Neural cell (in vitro differentiated cells): ENCODE results near the gene ESR1. TPM values are rescaled to one million over a fixed set of nuclear protein-coding genes. Genes with fewer than 3 reads are reported as not detected.

Source experiments
- H2AFZ ChIP-seq: fragments of 200-600, 300-800 bp; sonication (generic), shearing (Covaris generic); 2 replicates; pipeline ENCODE4 v1.6.0; 2014; ENCODE audit warnings: low read depth, mild to moderate bottlenecking, antibody characterized with exemption, low read length, moderate library complexity
- H3F3A ChIP-seq: fragments of 200-600 bp; shearing (Covaris generic); 2 replicates; pipeline ENCODE4 v1.6.1; 2016; ENCODE audit warnings: mild to moderate bottlenecking, moderate library complexity, mixed read lengths, antibody characterized with exemption, low read length; ENCODE audit not compliant: insufficient read depth, poor library complexity, severe bottlenecking
- H3K27ac ChIP-seq: fragments of 200-600, 300-800 bp; sonication (generic), shearing (Covaris generic); 2 replicates; pipeline ENCODE4 v1.5.1; 2014; ENCODE audit warnings: mild to moderate bottlenecking, low read length, moderate library complexity
- H3K27me3 ChIP-seq: fragments of 300-800, 200-600 bp; sonication (generic), shearing (Covaris generic); 2 replicates; pipeline ENCODE4 v1.6.0; 2014; ENCODE audit warnings: mild to moderate bottlenecking, low read depth, low read length, moderate library complexity; ENCODE audit not compliant: insufficient read depth
- H3K36me3 ChIP-seq: fragments of 300-800, 200-600 bp; sonication (generic), shearing (Covaris generic); 2 replicates; pipeline ENCODE4 v1.5.1; 2014; ENCODE audit warnings: mild to moderate bottlenecking, antibody characterized with exemption, low read length, moderate library complexity; ENCODE audit not compliant: insufficient read depth
- H3K4me2 ChIP-seq: fragments of 300-800, 200-600 bp; sonication (generic), shearing (Covaris generic); 2 replicates; pipeline ENCODE4 v1.6.0; 2014; ENCODE audit warnings: mild to moderate bottlenecking, low read length
- H3K4me3 ChIP-seq: fragments of 300-800, 200-600 bp; sonication (generic), shearing (Covaris generic); 2 replicates; pipeline ENCODE4 v1.5.1; 2014; ENCODE audit warnings: mild to moderate bottlenecking, low read length, moderate library complexity
- H3K79me2 ChIP-seq: fragments of 200-600 bp; shearing (Covaris generic); replicated peaks from 2 replicates; pipeline ENCODE4 v1.6.0; 2014; ENCODE audit warnings: mild to moderate bottlenecking, low read length, moderate library complexity; ENCODE audit not compliant: insufficient read depth
- H3K9ac ChIP-seq: fragments of 300-800, 200-600 bp; sonication (generic), shearing (Covaris generic); 2 replicates; pipeline ENCODE4 v1.6.1; 2016; ENCODE audit warnings: mild to moderate bottlenecking, low read length, mixed read lengths
- H3K9me2 ChIP-seq: fragments of 200-600 bp; shearing (Covaris generic); 2 replicates; pipeline ENCODE4 v1.6.1; 2016; ENCODE audit warnings: mild to moderate bottlenecking, low read length, mixed read lengths; ENCODE audit not compliant: insufficient read depth
- H3K9me3 ChIP-seq: fragments of 200-600, 300-800 bp; sonication (generic), shearing (Covaris generic); 2 replicates; pipeline ENCODE4 v1.6.1; 2016; ENCODE audit warnings: mild to moderate bottlenecking, mixed run types, low read length, moderate library complexity, mixed read lengths
- H4K20me1 ChIP-seq: fragments of 200-600 bp; shearing (Covaris generic); 2 replicates; pipeline ENCODE4 v1.6.1; 2016; ENCODE audit warnings: mild to moderate bottlenecking, mixed run types; ENCODE audit not compliant: insufficient read depth
- CTCF ChIP-seq: fragments of 450-650 bp; IDR thresholded peaks from 2 replicates; pipeline ENCODE4 v1.5.1; 2014; ENCODE audit warnings: antibody characterized with exemption, mild to moderate bottlenecking, moderate library complexity; ENCODE audit not compliant: poor library complexity, severe bottlenecking
- EP300 ChIP-seq: fragments of 450-650 bp; conservative IDR thresholded peaks from 2 replicates; pipeline ENCODE4 v1.6.1; 2014; ENCODE audit warnings: antibody characterized with exemption, mild to moderate bottlenecking, moderate library complexity; ENCODE audit not compliant: poor library complexity, severe bottlenecking
- EZH2 ChIP-seq: fragments of 200-600, 300-800 bp; shearing (Covaris generic), sonication (generic); IDR thresholded peaks from 2 replicates; pipeline ENCODE4 v1.6.1; 2014; ENCODE audit warnings: antibody characterized with exemption, low read length, borderline replicate concordance, mild to moderate bottlenecking; ENCODE audit not compliant: insufficient read depth, poor library complexity, severe bottlenecking
- MXI1 ChIP-seq: fragments of 450-650 bp; conservative IDR thresholded peaks from 2 replicates; pipeline ENCODE4 v1.6.1; 2014; ENCODE audit warnings: antibody characterized with exemption, mild to moderate bottlenecking; ENCODE audit not compliant: poor library complexity, severe bottlenecking
- POLR2AphosphoS5 ChIP-seq: IDR thresholded peaks from 2 replicates; pipeline ENCODE4 v1.6.1; 2012
- RAD21 ChIP-seq: fragments of 450-650 bp; conservative IDR thresholded peaks from 2 replicates; pipeline ENCODE4 v1.6.1; 2014; ENCODE audit warnings: antibody characterized with exemption, mild to moderate bottlenecking, moderate library complexity
- REST ChIP-seq: IDR thresholded peaks from 2 replicates; pipeline ENCODE4 v1.6.1; 2012; ENCODE audit warnings: borderline replicate concordance
- SMC3 ChIP-seq: fragments of 450-650 bp; conservative IDR thresholded peaks from 2 replicates; pipeline ENCODE4 v1.6.1; 2014; ENCODE audit warnings: antibody characterized with exemption, mild to moderate bottlenecking, moderate library complexity; ENCODE audit not compliant: poor library complexity
- TAF1 ChIP-seq: IDR thresholded peaks from 2 replicates; pipeline ENCODE4 v1.6.1; 2012; ENCODE audit warnings: low read depth
- polyA plus RNA-seq: library from polyadenylated mRNA; depleted of rRNA; stranded (reverse); fragments of >200 nt; gene quantifications from 2 replicates; pipeline ENCODE4 v1.2.3, GENCODE V29; 2014

ESR1 gene
- polyA plus RNA-seq, 1 donor from 2014 or later = 0.14 TPM

GRCh38 chr6:152087701-152088100 is 280.2 kb downstream of the ESR1 start:
- TF ChIP-seq REST (no peak), POLR2AphosphoS5 (no peak), RAD21 (no peak), CTCF (no peak), TAF1 (no peak), SMC3 (no peak), EZH2 (no peak), MXI1 (no peak), EP300 (no peak)
- H3K27ac ChIP-seq = no peak overlapping the region
- H3K4me3 ChIP-seq = no peak overlapping the region
- no peak overlapping the region for H3K9ac ChIP-seq
- no peaks in the 10 kb centered on the region for H3K36me3 ChIP-seq
- H3K27me3 ChIP-seq = no peaks in the 10 kb centered on the region
- H3K9me3 ChIP-seq = no peaks in the 10 kb centered on the region
- no peaks in the 10 kb centered on the region for H3F3A ChIP-seq
- H3K79me2 ChIP-seq = no peaks in the 10 kb centered on the region
- H3K9me2 ChIP-seq = no peaks in the 10 kb centered on the region
- no peak overlapping the region for H3K4me2 ChIP-seq
- no peak overlapping the region for H2AFZ ChIP-seq
- no peaks in the 10 kb centered on the region for H4K20me1 ChIP-seq

- Histone ChIP-seq H3K4me3 (no peak overlapping the region), H3K9ac (no peak overlapping the region), H2AFZ (no peak overlapping the region), H3K27ac (no peak overlapping the region), H3K4me2 (no peak overlapping the region), H4K20me1 (no peaks in the 10 kb centered on the region), H3K79me2 (no peaks in the 10 kb centered on the region), H3K27me3 (no peaks in the 10 kb centered on the region), H3K36me3 (no peaks in the 10 kb centered on the region), H3F3A (no peaks in the 10 kb centered on the region), H3K9me3 (no peaks in the 10 kb centered on the region), H3K9me2 (no peaks in the 10 kb centered on the region)
- TF ChIP-seq SMC3 (no peak), CTCF (no peak), TAF1 (no peak), RAD21 (no peak), REST (no peak), EZH2 (no peak), MXI1 (no peak), POLR2AphosphoS5 (no peak), EP300 (no peak)
Observed at GRCh38 chr6:152089992-152090391, 282.5 kb downstream of the ESR1 start.
